ENCODE data around the gene CBFA2T3.
"Not testable (repeated sequence)": the region's sequence is repeated elsewhere in the genome, so short reads cannot be mapped to it uniquely, and the experiment has no call there.

CBFA2T3 gene

DNA sequence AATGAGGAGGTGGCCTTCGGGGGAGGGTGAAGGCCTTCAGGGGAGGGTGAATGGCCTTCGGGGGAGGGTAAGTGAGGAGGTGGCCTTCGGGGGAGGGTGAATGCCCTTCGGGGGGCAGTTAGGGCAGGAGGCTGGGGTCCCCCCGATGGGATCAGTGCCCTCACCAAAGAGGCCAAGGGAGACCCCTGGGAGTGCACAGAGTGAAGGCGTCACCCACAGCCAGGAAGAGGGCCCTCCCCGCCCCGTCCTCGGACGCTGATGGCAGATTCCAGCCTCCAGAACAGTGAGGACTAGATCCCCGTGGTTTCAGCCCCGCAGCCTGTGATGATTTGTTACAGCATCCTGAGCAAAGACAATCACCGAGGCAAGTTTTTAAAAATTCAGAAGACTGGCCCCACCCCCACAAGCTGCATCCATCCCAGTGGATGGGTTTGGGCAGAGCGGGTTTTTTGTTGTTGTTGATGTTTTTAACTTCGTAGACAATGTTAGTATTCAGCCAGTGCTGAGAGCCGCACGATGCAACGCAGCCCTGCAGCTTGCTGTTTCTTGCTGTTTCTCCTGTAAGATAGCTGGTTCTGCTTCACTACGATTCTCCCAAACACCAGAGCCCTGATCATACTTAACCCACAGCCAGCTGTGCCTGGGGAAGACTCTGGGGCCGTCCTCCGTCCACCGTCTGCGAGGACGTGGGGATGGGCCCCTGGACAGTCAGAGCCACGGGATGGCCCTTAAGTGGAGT lies 40.7 kb upstream of the CBFA2T3 start:
- H3K4me3 ChIP-seq (ENCODE audit: low read depth, low read length): no peak overlapping the region
- DNase-seq (ENCODE audit: low read depth): no peak
- TF ChIP-seq, protein P1, sequence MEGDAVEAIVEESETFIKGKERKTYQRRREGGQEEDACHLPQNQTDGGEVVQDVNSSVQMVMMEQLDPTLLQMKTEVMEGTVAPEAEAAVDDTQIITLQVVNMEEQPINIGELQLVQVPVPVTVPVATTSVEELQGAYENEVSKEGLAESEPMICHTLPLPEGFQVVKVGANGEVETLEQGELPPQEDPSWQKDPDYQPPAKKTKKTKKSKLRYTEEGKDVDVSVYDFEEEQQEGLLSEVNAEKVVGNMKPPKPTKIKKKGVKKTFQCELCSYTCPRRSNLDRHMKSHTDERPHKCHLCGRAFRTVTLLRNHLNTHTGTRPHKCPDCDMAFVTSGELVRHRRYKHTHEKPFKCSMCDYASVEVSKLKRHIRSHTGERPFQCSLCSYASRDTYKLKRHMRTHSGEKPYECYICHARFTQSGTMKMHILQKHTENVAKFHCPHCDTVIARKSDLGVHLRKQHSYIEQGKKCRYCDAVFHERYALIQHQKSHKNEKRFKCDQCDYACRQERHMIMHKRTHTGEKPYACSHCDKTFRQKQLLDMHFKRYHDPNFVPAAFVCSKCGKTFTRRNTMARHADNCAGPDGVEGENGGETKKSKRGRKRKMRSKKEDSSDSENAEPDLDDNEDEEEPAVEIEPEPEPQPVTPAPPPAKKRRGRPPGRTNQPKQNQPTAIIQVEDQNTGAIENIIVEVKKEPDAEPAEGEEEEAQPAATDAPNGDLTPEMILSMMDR (IDR thresholded peaks at IDR 0.05; ENCODE audit: control insufficient read depth, extremely low read depth, insufficient read depth): no peak

- not testable (repeated sequence) for DNase-seq (ENCODE audit: low read depth); H3K4me3 ChIP-seq (ENCODE audit: low read depth, low read length)
Measured at GRCh38 chr16:89016561-89016960, 39.6 kb upstream of the CBFA2T3 start.

GRCh38 chr16:89015271-89015859 lies 38.4 kb upstream of the CBFA2T3 start:
- TF ChIP-seq, protein P1 (IDR thresholded peaks at IDR 0.05; ENCODE audit: control insufficient read depth, extremely low read depth, insufficient read depth): no peak
- DNase-seq (ENCODE audit: low read depth): no peak

GRCh38 chr16:89014403-89015230 lies 37.6 kb upstream of the CBFA2T3 start:
- DNase-seq (ENCODE audit: low read depth): no peak
- H3K4me3 ChIP-seq (ENCODE audit: low read depth, low read length): no peak overlapping the region
- TF ChIP-seq, protein P1 (IDR thresholded peaks at IDR 0.05; ENCODE audit: control insufficient read depth, extremely low read depth, insufficient read depth): no peak

More at GRCh38 chr16:89015271-89015859, 38.4 kb upstream of the CBFA2T3 start:
- no peak overlapping the region for H3K4me3 ChIP-seq (ENCODE audit: low read depth, low read length)

DNA sequence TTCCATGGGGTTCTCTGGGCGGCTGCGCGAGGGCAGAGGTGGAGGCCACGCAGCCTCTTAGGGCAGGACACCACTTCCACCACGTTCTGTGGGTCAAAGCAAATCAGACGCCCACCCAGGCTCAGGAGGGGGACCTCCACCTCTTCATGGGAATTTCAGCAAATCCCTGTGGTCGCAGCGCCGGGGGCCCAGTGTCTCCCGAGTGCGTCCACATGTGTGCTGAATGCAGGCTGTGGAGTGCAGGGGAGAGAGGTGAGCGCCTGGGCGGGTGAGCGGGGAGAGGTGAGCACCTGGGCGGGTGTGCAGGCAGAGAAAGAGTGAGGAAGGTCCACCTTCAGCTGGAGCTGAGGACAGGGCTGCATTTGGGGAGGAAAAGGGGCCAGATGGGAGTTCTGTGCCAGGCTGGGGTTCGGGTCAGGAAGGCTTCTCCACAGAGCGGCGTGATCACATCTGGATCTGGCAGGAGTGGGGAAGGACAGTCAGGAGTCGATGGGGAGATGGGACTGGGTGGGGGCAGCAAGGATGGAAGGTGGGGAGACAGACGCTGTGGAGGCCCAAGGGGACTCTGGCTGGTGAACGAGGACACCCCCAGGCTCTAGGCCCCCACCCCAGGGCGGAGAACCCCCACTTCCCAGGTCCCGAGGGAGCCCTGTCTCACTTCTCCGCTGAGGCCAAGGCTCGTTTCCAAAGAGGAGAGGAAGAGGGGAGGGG lies 36.8 kb upstream of the CBFA2T3 start:
- TF ChIP-seq, protein P1 (IDR thresholded peaks at IDR 0.05; ENCODE audit: control insufficient read depth, extremely low read depth, insufficient read depth): no peak
- H3K4me3 ChIP-seq (ENCODE audit: low read depth, low read length): no peak overlapping the region
- DNase-seq (ENCODE audit: low read depth): no peak

DNA sequence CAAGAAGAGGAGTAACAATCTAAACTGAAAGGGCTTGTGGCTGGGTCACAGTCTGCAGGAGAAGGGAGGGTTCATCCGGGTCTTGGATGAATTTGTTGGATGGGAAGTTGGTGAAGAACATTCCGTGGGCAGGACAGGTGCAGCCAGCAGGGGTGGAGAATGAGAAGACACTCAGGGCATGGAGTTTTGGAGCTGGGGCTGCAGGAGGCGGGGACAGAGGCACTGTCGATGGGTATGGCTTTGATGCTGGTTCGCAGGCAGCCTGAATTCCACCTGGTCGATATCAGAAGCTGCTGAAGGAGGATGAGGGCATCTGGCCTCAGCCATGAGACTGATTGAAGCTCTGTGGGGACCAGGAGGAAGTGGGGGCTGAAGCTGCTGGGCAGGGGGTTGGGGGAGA lies 36.1 kb upstream of the CBFA2T3 start:
- no peak for DNase-seq (ENCODE audit: low read depth)
- H3K4me3 ChIP-seq (ENCODE audit: low read depth, low read length): no peak overlapping the region

More for the DNA sequence above, 36.1 kb upstream of the CBFA2T3 start:
- TF ChIP-seq, protein P1 (IDR thresholded peaks at IDR 0.05; ENCODE audit: control insufficient read depth, extremely low read depth, insufficient read depth): no peak

All from LNCaP clone FGC (cell line).